GM23338 (cell line): ENCODE results near the gene NIN.
"Not testable (repeated sequence)": the region's sequence is repeated elsewhere in the genome, so short reads cannot be mapped to it uniquely, and the experiment has no call there.

Source experiments
- CREB1 ChIP-seq: fragments of 250-450 bp; sonication (Bioruptor Pico); IDR thresholded peaks from 2 replicates; pipeline ENCODE4 v1.5.0; 2020; ENCODE audit warnings: low read depth, mild to moderate bottlenecking, moderate library complexity
- CTCF ChIP-seq, 2 experiments: fragments of 200-600 bp in 1 of 2; sonication (generic) in 1 of 2; conservative IDR thresholded peaks; 2 replicates each; pipeline versions ENCODE4 v1.5.1 to v1.6.1; 2016 to 2017; ENCODE audit warnings: antibody characterized with exemption in 2 of 2, low read depth in 2 of 2, mild to moderate bottlenecking in 2 of 2, moderate library complexity in 1 of 2
- ETS1 ChIP-seq: IDR thresholded peaks from 2 replicates; pipeline ENCODE4 v1.6.1; 2016; ENCODE audit warnings: antibody characterized with exemption
- EZH2 ChIP-seq: fragments of 200-600 bp; sonication (generic); IDR thresholded peaks from one replicate; pipeline ENCODE4 v1.8.0; 2017; ENCODE audit warnings: antibody characterized with exemption, mild to moderate bottlenecking, low read depth; ENCODE audit not compliant: unreplicated experiment
- EZH2phosphoT487 ChIP-seq: fragments of 200-600 bp; sonication (generic); IDR thresholded peaks from one replicate; pipeline ENCODE4 v1.8.1; 2018; ENCODE audit warnings: antibody characterized with exemption; ENCODE audit not compliant: unreplicated experiment
- JUNB ChIP-seq: IDR thresholded peaks from one replicate; pipeline ENCODE4 v1.6.1; 2016; ENCODE audit warnings: antibody characterized with exemption; ENCODE audit not compliant: unreplicated experiment
- POLR2AphosphoS5 ChIP-seq: IDR thresholded peaks from 2 replicates; pipeline ENCODE4 v1.6.1; 2016; ENCODE audit warnings: antibody characterized with exemption, low read depth
- REST ChIP-seq: IDR thresholded peaks from one replicate; pipeline ENCODE4 v1.6.1; 2018; ENCODE audit warnings: antibody characterized with exemption; ENCODE audit not compliant: unreplicated experiment
- STAT1 ChIP-seq: IDR thresholded peaks from one replicate; pipeline ENCODE4 v1.6.1; 2016; ENCODE audit warnings: antibody characterized with exemption; ENCODE audit not compliant: unreplicated experiment
- ZNF331 ChIP-seq: fragments of 250-450 bp; sonication (Bioruptor Pico); IDR thresholded peaks from 2 replicates; pipeline ENCODE4 v1.5.0; 2020; ENCODE audit warnings: low read depth, mild to moderate bottlenecking, moderate library complexity

DNA sequence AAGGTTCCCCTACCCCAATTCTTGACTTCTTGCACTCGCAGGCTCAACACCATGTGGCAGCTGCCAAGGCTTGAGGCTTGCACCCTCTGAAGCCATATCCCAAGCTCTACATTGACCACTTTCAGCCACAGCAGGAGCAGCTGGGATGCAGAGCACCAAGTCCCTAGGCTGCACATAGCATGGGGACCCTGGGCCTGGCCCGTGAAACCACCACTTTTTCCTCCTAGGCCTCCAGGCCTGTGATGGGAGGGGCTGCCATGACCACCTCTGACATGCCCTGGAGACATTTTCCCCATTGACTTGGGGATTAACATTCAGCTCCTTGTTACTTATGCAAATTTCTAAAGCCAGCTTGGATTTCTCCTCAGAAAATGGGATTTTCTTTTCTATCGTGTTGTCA is 136.7 kb downstream of the NIN start:
- not testable (repeated sequence) for TF ChIP-seq CTCF (conservative IDR thresholded peaks at IDR 0.05; ENCODE audit: low read depth in 2 of 2); POLR2AphosphoS5; ETS1; EZH2phosphoT487; REST; EZH2; JUNB; STAT1; ZNF331; CREB1 (CRISPR knock-in tag)
